ENCODE results near the gene RSRC2.

Gene RSRC2

GRCh38 chr12:122520676-122521075 is 6.1 kb downstream of the RSRC2 start:
- Mint-ChIP-seq H3K4me3 (no peak overlapping the region), H3K4me1 (peaks cover 25% of the 10 kb centered on the region), H3K27me3 (ENCODE audit: low read depth, poor library complexity) (no peaks in the 10 kb centered on the region), H3K27ac (no peak overlapping the region), H3K9me3 (no peaks in the 10 kb centered on the region), H3K36me3 (ENCODE audit: low read depth) (peaks cover 79% of the 10 kb centered on the region)
- DNase-seq = no peak
- no peak for TF ChIP-seq CTCF (IDR thresholded peaks at IDR 0.05)

DNA sequence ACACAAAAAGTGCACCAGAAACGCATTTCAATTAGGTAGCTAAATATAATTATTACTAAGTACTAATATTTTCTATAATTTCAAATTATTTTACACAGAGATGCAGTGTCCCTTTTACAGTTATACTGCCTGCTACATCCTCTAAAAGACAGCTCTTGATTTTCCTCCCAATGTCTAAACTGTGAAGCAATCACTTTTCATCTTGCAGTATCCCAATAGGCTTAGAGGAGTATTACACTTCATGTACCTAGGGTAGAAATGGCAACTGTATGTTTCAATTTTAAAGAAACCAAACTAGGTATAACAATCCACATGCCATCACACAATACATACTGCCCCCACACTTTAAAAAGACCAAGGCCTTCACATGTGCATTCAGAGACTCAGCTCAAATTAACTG is 7.3 kb downstream of the RSRC2 start:
- no peak for DNase-seq
- H3K4me1 Mint-ChIP-seq = peaks cover 25% of the 10 kb centered on the region
- TF ChIP-seq CTCF (IDR thresholded peaks at IDR 0.05) = no peak
- H3K27me3 Mint-ChIP-seq (ENCODE audit: low read depth, poor library complexity) = no peaks in the 10 kb centered on the region
- no peak overlapping the region for H3K27ac Mint-ChIP-seq
- H3K4me3 Mint-ChIP-seq = no peak overlapping the region
- no peaks in the 10 kb centered on the region for H3K9me3 Mint-ChIP-seq
- H3K36me3 Mint-ChIP-seq (ENCODE audit: low read depth) = peaks cover 86% of the 10 kb centered on the region

DNA sequence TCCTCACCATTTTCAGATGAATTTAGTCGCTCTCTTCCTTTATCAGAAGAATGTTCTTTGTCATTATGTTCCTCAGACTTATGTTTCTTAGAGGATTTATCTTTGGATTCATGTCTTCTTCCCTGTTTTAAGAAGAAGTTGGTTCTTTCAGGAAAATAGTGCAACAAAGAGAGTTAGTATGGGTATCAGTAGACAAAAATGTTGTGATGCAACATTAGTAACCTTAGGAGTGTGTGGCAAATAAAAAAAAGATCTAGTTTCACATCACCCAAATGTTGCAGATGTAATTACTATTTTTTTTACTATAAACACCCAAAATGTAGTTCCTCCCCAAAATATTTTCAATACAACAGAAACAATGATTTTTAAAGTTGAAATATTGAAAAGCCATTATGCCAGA is 7.8 kb downstream of the RSRC2 start:
- H3K27ac Mint-ChIP-seq = no peak overlapping the region
- DNase-seq = no peak
- H3K4me3 Mint-ChIP-seq = no peak overlapping the region
- peaks cover 87% of the 10 kb centered on the region for H3K36me3 Mint-ChIP-seq (ENCODE audit: low read depth)
- peaks cover 20% of the 10 kb centered on the region for H3K4me1 Mint-ChIP-seq
- peaks cover under 1% of the 10 kb centered on the region for H3K27me3 Mint-ChIP-seq (ENCODE audit: low read depth, poor library complexity)
- no peaks in the 10 kb centered on the region for H3K9me3 Mint-ChIP-seq
- no peak for TF ChIP-seq CTCF (IDR thresholded peaks at IDR 0.05)

DNA sequence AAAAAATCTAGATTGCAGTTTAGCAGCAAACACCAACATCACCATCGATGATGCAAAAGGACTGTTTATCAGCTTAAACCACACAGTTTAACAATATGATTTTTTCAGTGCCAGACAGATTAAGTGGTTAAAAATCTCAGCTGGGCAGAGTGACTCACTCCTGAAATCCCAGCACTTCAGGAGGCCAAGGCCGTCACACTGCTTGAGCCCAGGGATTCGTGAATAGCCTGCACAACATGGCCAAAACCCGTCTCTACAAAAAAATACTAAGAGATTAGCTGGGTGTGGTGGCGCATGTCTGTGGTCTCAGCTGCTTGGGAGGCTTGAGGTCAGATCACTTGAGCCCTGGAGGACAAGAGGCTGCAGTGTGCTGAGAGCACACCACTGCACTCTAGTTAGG is 8.9 kb downstream of the RSRC2 start:
- Mint-ChIP-seq H3K36me3 (ENCODE audit: low read depth) (peaks cover 89% of the 10 kb centered on the region), H3K27ac (no peak overlapping the region)
- DNase-seq = no peak

DNA sequence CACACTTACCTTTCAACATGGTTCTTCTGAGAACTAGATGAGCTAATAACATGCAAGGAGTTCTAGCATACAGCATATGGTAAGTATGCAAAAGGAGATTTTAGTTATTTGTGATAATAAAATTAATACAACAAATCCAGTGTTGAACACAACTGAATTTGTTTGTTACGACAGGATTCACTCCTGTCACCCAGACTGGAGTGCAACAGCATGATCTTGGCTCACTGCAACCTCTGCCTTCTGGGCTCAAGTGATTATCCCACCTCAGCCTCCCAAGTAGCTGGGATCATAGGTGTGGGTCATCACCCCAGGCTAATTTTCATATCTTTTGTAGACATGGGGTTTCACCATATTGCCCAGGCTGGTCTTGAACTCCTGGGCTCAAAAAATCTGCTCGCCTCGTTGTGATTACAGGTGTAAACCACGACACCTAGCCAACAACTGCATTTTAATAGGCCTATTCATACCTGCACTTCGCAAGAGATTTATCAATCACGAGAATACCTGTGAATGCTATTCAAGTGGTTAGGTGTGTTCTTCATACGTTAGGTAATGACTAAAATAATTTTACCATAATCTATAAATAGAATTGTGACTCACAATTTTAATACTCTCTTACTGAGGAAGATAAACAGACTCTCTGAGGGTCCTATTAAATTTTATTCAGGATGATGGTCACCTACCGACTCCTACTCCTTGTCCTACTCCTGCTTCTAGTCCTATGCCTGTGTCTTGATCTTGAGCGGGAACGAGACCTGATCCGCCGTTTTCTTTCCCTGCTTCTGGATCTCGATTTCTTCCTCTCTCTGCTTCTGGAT is 10.0 kb downstream of the RSRC2 start:
- Mint-ChIP-seq H3K36me3 (ENCODE audit: low read depth) (peaks cover 94% of the 10 kb centered on the region), H3K9me3 (no peaks in the 10 kb centered on the region)
- TF ChIP-seq CTCF (IDR thresholded peaks at IDR 0.05) = no peak

More for the DNA sequence above, 8.9 kb downstream of the RSRC2 start:
- Mint-ChIP-seq H3K9me3 (no peaks in the 10 kb centered on the region), H3K4me3 (no peak overlapping the region), H3K4me1 (peaks cover 9% of the 10 kb centered on the region), H3K27me3 (ENCODE audit: low read depth, poor library complexity) (peaks cover 4% of the 10 kb centered on the region)
- no peak for TF ChIP-seq CTCF (IDR thresholded peaks at IDR 0.05)

GRCh38 chr12:122515275-122515674 is 11.5 kb downstream of the RSRC2 start:
- no peak for DNase-seq
- H3K4me1 Mint-ChIP-seq = no peaks in the 10 kb centered on the region
- no peak overlapping the region for H3K27ac Mint-ChIP-seq
- TF ChIP-seq CTCF (IDR thresholded peaks at IDR 0.05) = no peak
- peaks cover 4% of the 10 kb centered on the region for H3K27me3 Mint-ChIP-seq (ENCODE audit: low read depth, poor library complexity)
- no peak overlapping the region for H3K4me3 Mint-ChIP-seq
- no peaks in the 10 kb centered on the region for H3K9me3 Mint-ChIP-seq
- peaks cover 95% of the 10 kb centered on the region for H3K36me3 Mint-ChIP-seq (ENCODE audit: low read depth)

More for the DNA sequence above, 10.0 kb downstream of the RSRC2 start:
- Mint-ChIP-seq H3K4me1 (no peaks in the 10 kb centered on the region), H3K27ac (no peak overlapping the region), H3K27me3 (ENCODE audit: low read depth, poor library complexity) (peaks cover 4% of the 10 kb centered on the region), H3K4me3 (no peak overlapping the region)
- DNase-seq = no peak
